Activated CD8-positive, alpha-beta T cell treated with anti-CD3 and anti-CD28 coated beads for 36 hours (primary cell): Measurements from ENCODE around the gene CCDC73. TPM values are rescaled to one million over a fixed set of nuclear protein-coding genes. Genes with fewer than 3 reads are reported as not detected.
"Not testable (repeated sequence)": the region's sequence is repeated elsewhere in the genome, so short reads cannot be mapped to it uniquely, and the experiment has no call there.

Experiments used
- ATAC-seq: fragments of 200-7000 bp; cut with Tn5 transposase; one replicate; pipeline ENCODE4 v1.10.0; 2021; ENCODE audit warnings: mild to moderate bottlenecking, moderate library complexity
- CTCF ChIA-PET: fragments of 350-600 bp; sonication (Branson Sonifier 250); formaldehyde crosslinking; loops from one replicate; lab custom pipeline; 2021; ENCODE audit warnings: antibody characterized with exemption; lab: Charles Lee
- POLR2A ChIA-PET: fragments of 350-600 bp; sonication (Branson Sonifier 250); formaldehyde crosslinking; loops from one replicate; lab custom pipeline; 2021; ENCODE audit warnings: antibody characterized with exemption; lab: Charles Lee
- DNase-seq: peaks from one replicate; pipeline ENCODE4 v3.0.0-alpha.2; 2020
- H3K27ac Mint-ChIP-seq: one replicate; pipeline ENCODE4 v1.8.0; 2021; ENCODE audit warnings: mild to moderate bottlenecking, mixed read lengths
- H3K27me3 Mint-ChIP-seq: one replicate; pipeline ENCODE4 v1.8.0; 2021; ENCODE audit warnings: mixed read lengths
- H3K36me3 Mint-ChIP-seq: one replicate; pipeline ENCODE4 v1.8.0; 2021; ENCODE audit warnings: low read depth, mixed read lengths
- H3K4me1 Mint-ChIP-seq: one replicate; pipeline ENCODE4 v1.8.0; 2021; ENCODE audit warnings: low read depth, mixed read lengths
- H3K4me3 Mint-ChIP-seq: one replicate; pipeline ENCODE4 v1.8.0; 2021; ENCODE audit warnings: mild to moderate bottlenecking, moderate library complexity, mixed read lengths
- H3K9me3 Mint-ChIP-seq: one replicate; pipeline ENCODE4 v1.8.0; 2021; ENCODE audit warnings: mixed read lengths
- CTCF ChIP-seq: fragments of 200-600 bp; IDR thresholded peaks from one replicate; pipeline ENCODE4 v1.8.0; 2022; ENCODE audit warnings: antibody characterized with exemption, mild to moderate bottlenecking
- intact Hi-C: fragments of 100-400 bp; cut with micrococcal nuclease; formaldehyde crosslinking; loops from one replicate; pipeline ENCODE4 v1.10.0; 2022
- total RNA-seq, 2 experiments: library from RNA; stranded (reverse); gene quantifications; one replicate each; pipeline ENCODE4 v1.2.3, GENCODE V29; 2021

Gene CCDC73
- total RNA-seq, 2 experiments from 2014 or later = not detected

GRCh38 chr11:32779136-32779535 lies 15.3 kb downstream of the CCDC73 start:
- H3K27ac Mint-ChIP-seq = no peak overlapping the region
- ChIA-PET POLR2A (no interaction called here), CTCF (interaction anchor here (1.0 to 1.1 kb wide), 2 partner anchors 12 to 16 kb away, joined by 3 read pairs; partner anchors contain the start of gene CCDC73)
- no peak overlapping the region for H3K4me3 Mint-ChIP-seq
- no peaks in the 10 kb centered on the region for H3K9me3 Mint-ChIP-seq
- peaks cover 10% of the 10 kb centered on the region for H3K4me1 Mint-ChIP-seq
- ATAC-seq (no peak), DNase-seq (no peak)
- no peak for TF ChIP-seq CTCF
- H3K36me3 Mint-ChIP-seq = no peaks in the 10 kb centered on the region
- intact Hi-C loops = no loop called here
- H3K27me3 Mint-ChIP-seq = no peaks in the 10 kb centered on the region

GRCh38 chr11:32775908-32776307 lies 18.6 kb downstream of the CCDC73 start:
- ChIA-PET CTCF (interaction anchor here (1.0 kb wide), 1 partner anchor 17 kb away, joined by 4 read pairs; no protein-coding TSS in a partner anchor), POLR2A (no interaction called here)
- Mint-ChIP-seq H3K9me3 (no peaks in the 10 kb centered on the region), H3K27me3 (no peaks in the 10 kb centered on the region), H3K4me1 (peaks cover 10% of the 10 kb centered on the region), H3K4me3 (peak overlapping the region; percentile 19), H3K27ac (no peak overlapping the region), H3K36me3 (no peaks in the 10 kb centered on the region)
- DNase-seq = no peak
- no peak for ATAC-seq
- no peak for TF ChIP-seq CTCF
- intact Hi-C loops = no loop called here

- H3K4me3 Mint-ChIP-seq = no peak overlapping the region
- no peak for TF ChIP-seq CTCF
- ChIA-PET POLR2A (interaction anchor here (0.7 kb wide), 1 partner anchor 56 kb away, joined by 3 read pairs; no protein-coding TSS in a partner anchor), CTCF (no interaction called here)
- intact Hi-C loops = no loop called here
- H3K36me3 Mint-ChIP-seq = no peaks in the 10 kb centered on the region
- no peak overlapping the region for H3K27ac Mint-ChIP-seq
- DNase-seq (no peak), ATAC-seq (no peak)
- H3K9me3 Mint-ChIP-seq = no peaks in the 10 kb centered on the region
- no peaks in the 10 kb centered on the region for H3K27me3 Mint-ChIP-seq
- peaks cover 10% of the 10 kb centered on the region for H3K4me1 Mint-ChIP-seq
These were observed 20.4 kb downstream of the CCDC73 start for GRCh38 chr11:32774081-32774480.

GRCh38 chr11:32772731-32773130 lies 21.7 kb downstream of the CCDC73 start:
- intact Hi-C loops = no loop called here
- H3K4me3 Mint-ChIP-seq = no peak overlapping the region
- ChIA-PET POLR2A (no interaction called here), CTCF (no interaction called here)
- TF ChIP-seq CTCF = no peak
- H3K27ac Mint-ChIP-seq = no peak overlapping the region
- H3K4me1 Mint-ChIP-seq = peaks cover 10% of the 10 kb centered on the region
- no peaks in the 10 kb centered on the region for H3K9me3 Mint-ChIP-seq
- no peaks in the 10 kb centered on the region for H3K27me3 Mint-ChIP-seq
- H3K36me3 Mint-ChIP-seq = no peaks in the 10 kb centered on the region
- ATAC-seq (no peak), DNase-seq (no peak)

- H3K4me3 Mint-ChIP-seq, H3K27ac Mint-ChIP-seq, POLR2A ChIA-PET, H3K9me3 Mint-ChIP-seq, H3K4me1 Mint-ChIP-seq, H3K36me3 Mint-ChIP-seq, DNase-seq, intact Hi-C loops, ATAC-seq, CTCF ChIA-PET, H3K27me3 Mint-ChIP-seq: not testable (repeated sequence)
These were observed 32.7 kb downstream of the CCDC73 start for GRCh38 chr11:32761774-32762173.

GRCh38 chr11:32758291-32758690 lies 36.2 kb downstream of the CCDC73 start:
- no peak for TF ChIP-seq CTCF
- ChIA-PET POLR2A (no interaction called here), CTCF (no interaction called here)
- Mint-ChIP-seq H3K9me3 (peaks cover 2% of the 10 kb centered on the region), H3K36me3 (no peaks in the 10 kb centered on the region), H3K27me3 (peaks cover 2% of the 10 kb centered on the region), H3K27ac (no peak overlapping the region), H3K4me1 (no peaks in the 10 kb centered on the region), H3K4me3 (no peak overlapping the region)
- intact Hi-C loops = no loop called here
- DNase-seq (no peak), ATAC-seq (no peak)

- H3K4me3 Mint-ChIP-seq, H3K27me3 Mint-ChIP-seq, H3K36me3 Mint-ChIP-seq, H3K4me1 Mint-ChIP-seq, intact Hi-C loops, CTCF ChIA-PET, H3K27ac Mint-ChIP-seq, H3K9me3 Mint-ChIP-seq, POLR2A ChIA-PET, ATAC-seq, DNase-seq: not testable (repeated sequence)
These were observed 41.3 kb downstream of the CCDC73 start for GRCh38 chr11:32753181-32753580.
